NCI-H226 (cell line): Measurements from ENCODE around the gene CHAT.

ENCODE experiments used
- DNase-seq: peaks from one replicate; pipeline ENCODE4 v3.0.0-alpha.2; 2015

CHAT gene

DNA sequence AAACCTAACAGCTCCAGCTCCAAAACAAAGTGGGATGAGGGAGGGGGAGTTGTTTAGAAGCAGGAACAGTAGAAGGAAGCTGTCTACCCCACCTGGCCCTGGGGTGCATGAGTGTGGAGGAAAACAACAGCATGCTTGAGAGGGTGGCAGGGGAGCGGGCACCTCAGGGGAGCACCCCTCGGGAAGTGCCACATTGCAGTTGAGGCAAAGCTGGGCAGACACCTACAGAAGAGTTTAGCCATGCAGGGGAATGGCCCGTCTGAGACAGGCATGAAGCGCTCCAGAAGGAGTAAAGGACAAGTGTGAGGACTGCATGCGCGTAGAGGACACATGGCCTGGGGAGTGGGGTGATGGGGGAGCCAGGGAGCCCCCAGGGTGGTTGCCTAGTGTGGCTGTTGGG is 18.1 kb downstream of the CHAT start:
- no peak for DNase-seq

DNA sequence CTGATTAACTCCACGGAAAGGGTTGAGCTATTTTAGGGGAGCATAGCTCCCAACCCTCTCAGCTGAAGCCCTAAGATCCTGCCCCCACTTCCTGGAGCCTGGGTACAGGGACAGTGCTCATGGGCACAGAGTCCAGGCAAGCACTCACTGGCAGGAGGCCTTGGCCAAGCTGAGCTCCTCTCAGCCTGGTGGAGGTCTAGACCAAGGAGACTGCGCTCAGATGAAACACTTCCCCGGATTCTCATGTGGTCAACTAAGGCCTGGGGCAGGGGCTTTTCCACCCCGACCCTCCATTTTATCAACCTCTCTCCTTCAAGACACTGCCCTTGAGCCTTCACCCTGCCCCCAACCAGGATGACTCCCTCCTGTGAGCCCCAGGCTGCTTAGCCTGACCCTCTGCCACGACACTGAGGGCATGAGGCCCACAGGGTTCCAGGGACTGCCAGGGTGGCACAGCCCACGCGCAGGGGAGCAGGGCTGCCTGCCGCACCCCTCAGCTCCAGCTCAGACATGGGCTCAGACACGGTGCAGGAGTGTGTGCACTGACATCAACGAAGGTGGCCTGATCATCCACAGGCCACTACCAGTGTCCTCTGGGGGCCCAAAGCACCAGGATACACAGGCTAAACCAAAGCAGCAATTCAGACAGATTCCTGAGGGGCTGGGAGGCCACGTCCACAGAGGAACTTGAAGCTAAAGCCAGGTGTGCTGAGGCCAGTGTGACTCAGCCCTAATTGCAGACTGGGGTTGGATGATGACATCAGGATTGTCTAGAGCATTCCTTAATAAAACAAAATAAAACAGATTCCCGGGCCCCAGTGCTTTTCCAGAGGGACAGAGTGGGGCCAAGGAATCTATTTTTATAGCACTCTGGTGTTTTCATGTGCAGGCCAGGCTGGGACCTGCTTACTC is 18.8 kb downstream of the CHAT start:
- no peak for DNase-seq

DNA sequence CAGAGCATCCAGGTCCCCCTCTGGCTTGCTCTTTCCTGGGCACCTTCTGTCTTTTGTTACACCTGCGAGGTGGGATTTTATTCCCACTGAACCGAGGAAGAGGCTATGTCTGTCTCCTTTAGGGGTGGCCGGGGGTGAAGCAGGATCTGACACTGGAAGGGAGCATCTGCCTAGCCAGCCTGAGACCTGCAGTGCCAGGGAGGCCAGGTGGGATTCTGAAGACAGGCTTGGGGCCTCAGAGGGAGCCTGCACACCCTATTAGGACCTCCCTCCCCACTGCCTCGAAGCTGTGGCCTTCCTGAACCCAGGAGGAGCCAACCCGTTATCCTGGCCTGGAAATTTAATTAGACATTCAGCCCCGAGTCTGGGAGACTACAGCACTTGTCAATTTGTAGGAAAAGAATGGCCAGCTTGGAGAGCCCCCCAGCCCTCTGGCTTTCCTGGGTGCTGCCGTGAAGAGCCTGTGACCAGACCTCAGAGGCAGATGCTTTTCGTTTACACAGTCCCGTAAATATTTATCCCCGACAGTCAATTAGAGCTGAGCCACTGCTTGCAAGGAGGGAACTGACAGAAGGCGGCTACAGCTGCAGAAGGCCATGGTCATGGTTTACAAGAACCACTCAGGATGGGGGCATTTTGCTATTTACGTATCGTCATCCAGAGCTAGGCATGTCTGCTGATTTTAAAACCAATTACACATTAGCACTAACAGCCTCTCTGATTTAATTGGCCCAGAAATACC is 19.7 kb downstream of the CHAT start:
- DNase-seq = no peak

DNA sequence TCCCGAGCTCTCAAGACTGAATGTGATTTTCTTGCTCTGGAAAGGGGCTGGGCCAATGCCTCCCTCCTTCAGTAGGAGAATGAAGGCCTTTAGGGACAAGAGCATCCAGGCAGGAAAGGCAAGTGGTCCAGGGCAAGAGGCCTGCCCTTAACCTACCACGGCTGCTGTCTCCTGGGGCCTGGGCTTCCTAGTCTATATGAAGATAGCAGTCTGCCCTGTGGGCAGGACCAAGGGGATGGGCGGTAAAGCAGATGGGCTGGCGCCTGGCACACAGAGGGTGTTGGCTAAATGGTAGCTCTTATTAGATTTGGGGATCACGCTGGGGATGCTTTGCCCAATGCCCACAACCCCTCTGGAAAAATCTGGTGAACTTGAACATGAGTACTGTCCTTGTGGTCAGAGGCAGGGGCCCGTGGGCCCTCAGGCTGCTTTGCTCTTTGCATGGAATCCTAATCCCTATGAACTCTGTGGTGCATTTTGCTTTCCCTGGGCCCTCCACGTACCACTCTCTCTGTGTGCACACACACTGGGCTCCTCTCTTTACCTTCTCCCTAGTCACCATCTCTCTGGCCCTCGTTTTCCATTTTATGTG is 20.3 kb downstream of the CHAT start:
- no peak for DNase-seq

DNA sequence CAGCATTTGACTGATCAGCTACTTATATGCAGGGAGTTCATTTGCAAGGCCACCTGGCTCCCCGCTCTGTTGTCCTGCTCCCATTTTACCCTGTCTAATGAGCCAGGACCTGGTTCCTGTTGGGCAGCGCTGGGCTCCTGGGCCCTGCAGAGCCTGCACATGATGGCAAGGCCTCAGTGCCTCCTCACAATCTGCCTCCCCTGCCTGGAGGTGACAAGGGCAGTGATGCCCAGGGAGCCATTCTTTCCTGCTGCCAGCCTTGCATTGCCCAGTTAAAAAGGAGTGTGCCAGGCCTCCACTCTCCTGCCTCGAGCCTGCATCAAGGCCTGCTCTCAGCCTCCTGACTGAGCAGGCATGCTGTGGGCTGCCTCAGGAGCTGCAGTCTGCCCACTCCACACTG is 28.5 kb downstream of the CHAT start:
- DNase-seq = no peak

DNA sequence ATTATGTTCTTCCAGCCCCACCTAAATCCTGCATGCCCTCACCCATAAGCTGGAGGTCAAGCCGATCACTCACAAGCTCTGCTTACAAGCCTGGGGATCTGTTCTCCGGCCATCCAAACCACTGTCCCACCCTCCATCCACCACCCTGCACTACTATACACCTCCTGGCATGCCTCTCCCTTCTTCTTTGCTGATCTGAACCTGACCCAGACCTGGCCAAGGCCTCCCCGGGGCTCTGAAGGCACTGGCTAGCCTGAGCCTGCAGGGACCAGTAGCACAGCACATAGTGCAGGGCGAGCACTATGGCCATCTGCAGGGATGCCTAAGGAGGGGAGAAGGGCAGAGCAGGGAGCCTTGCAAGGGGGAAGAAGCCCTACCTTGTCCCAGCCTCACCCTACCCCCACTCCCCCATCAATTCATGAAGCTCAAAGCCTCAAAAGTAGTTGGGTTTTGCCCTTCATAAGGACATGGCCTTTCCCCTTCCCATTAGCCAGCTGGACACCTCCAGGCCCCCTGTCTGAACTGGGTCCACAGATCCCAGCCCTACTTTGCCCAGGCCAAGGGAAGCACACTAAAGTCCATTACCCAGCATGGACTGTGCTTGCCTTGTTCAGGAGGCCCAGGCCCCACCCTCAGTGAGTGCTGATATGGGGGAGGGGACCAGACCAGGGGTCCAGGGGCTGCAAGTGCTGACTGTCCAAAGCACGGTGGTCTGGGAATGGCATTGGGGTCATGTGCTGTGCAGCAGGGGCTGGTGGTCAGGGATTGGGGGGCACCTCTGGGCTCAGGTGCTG is 29.6 kb downstream of the CHAT start:
- no peak for DNase-seq

DNA sequence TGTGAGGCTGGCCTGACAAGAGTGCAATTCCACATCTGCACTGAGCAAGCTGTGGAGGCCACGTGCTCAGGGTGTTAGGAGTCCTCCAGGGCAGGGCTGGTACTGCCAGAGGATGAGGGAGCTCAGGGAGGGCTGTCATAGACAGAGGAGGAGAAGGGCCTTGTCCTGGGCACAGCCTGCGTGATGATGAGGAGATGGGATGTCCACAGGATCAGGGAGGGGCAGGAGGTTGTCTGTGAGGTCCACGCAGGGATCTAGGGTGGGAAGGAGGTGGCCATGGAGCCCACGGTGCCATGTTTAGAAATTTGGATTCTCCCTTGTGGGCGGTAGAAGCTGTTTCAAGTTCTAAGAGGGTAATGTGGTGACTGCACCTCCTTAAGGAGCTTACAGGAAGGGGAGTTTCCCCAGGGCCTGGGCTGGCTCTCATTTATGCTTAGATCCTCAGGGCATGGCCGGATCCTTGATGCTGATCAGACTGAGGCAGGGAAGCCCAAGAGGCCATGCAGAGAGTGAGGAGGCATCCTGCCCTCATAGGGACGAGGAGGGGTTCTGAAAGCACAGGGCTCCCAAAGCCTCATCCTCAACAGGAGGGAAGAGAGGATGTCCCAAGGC is 30.3 kb downstream of the CHAT start:
- DNase-seq = no peak

DNA sequence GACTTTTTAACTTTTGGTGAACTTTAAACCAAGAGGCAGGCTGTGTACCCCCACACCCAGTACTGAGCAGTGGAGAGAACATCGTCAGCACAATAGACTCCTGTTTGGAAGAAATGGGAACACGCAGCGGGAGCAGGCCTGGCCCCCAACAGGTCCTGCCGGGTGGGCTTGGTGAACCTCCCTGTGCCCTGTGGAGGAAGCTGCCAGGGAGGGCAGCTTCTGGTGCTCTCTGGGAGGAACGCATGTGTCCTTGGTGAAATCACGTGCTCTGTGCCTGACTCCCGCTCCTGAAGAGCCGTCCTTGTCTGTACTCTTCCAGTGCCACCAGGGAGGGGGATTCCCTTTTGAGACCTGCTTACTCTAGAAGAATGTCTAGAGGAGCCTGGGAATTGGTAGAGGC is 31.6 kb downstream of the CHAT start:
- DNase-seq = no peak

DNA sequence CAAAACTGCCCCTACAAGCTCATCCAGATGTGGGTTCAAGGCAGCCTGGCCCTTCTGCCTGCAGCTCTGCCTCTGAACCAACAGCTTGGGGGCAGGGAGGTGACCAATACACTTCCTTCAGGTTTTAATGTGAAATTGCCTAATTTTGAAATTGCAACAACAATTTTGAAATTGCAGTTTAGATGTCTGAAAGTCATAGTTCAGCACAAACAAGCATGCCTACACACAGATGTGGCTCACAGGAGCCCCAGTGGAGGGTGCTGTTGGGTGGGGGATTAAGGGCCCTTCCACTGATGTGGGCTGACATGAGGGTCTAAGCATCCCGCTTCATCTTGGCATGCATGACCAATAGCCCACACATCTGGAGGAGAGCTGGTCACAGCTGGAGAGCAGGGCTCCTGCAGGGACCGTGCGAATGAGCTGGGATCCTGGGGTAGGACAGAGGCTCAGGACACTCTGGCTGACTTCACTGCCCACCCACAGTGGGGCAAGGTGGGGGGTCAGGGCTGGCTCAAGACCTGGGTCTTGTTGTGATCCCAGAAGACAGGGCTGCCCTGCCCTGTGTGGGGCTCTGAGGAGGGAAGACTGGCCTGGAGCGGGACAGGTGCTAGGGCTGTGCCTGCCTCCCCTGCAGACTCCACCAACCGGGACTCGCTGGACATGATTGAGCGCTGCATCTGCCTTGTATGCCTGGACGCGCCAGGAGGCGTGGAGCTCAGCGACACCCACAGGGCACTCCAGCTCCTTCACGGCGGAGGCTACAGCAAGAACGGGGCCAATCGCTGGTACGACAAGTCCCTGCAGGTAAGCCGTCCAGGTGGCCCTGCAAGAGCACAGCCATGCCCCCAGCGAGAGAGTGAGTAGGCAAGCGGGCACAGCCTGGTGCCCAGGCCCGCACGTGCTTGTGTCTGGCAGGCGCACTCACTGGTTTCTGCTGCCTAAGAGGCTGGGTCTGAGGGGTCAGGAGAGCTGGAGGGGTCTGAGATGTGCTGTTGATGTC is 32.3 kb downstream of the CHAT start:
- no peak for DNase-seq

DNA sequence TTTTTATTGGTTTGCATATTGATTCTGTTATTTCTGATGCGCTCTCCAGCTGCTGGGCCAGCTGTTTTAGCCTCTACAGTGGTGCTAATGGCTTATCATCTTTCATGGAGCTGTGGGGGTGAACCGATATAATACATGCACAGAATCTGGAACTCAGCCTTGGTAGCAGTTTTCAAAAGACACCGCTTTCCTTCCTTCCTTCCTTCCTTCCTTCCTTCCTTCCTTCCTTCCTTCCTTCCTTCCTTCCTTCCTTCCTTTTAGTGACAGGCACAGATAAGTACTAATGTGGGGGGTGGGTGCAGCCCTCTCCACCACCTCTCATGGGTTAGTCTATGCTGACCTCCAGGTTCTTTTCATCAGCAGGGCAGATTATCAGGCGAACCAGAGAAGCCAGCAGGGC is 33.7 kb downstream of the CHAT start:
- DNase-seq = no peak

DNA sequence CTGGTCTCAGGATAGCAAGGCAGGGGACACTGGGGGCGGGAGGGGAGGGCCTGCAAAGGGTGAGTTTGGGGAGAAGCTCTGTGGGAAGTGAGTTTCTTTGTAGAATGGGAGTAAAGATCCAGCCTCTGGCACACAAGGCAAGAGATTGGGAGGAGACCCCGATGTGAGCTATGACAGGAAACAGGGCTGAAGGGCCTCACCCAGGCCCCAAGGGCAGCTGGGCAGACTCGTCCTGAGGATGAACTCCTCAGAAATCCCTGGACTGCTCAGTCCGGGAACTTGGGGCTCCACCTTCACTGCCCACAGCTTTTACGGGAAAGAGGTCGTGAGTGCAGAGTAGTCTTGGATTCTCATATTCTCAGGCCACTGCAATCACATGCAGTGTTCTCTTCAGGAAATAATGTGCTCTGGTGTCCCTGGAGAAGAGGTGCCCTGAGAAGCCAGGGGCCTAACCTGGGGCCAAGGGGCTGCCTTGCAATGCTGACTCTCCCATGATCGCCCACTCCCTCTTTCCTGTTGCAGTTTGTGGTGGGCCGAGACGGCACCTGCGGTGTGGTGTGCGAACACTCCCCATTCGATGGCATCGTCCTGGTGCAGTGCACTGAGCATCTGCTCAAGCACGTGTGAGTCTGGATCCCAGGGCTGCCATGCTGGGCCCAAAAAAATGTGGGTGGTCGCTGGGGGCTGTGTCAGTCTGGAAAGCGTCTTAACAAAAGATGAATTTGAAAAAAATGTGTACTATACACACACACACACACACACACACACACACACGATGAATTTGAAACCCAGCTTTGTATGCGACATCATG is 34.4 kb downstream of the CHAT start:
- DNase-seq = no peak

DNA sequence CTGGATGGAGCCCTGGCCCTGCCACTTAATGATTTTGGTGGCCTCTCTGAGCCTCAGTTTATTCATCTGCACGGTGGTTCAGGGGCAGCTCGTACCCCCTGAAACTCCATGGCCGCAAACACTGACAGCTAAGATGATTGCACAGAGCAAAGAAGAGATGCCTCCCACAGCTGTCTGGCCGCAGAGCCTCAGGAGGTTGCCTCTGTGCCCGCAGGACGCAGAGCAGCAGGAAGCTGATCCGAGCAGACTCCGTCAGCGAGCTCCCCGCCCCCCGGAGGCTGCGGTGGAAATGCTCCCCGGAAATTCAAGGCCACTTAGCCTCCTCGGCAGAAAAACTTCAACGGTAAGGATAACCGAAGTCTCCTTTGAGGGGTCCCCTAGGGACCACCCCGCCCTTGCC is 35.5 kb downstream of the CHAT start:
- DNase-seq = no peak

DNA sequence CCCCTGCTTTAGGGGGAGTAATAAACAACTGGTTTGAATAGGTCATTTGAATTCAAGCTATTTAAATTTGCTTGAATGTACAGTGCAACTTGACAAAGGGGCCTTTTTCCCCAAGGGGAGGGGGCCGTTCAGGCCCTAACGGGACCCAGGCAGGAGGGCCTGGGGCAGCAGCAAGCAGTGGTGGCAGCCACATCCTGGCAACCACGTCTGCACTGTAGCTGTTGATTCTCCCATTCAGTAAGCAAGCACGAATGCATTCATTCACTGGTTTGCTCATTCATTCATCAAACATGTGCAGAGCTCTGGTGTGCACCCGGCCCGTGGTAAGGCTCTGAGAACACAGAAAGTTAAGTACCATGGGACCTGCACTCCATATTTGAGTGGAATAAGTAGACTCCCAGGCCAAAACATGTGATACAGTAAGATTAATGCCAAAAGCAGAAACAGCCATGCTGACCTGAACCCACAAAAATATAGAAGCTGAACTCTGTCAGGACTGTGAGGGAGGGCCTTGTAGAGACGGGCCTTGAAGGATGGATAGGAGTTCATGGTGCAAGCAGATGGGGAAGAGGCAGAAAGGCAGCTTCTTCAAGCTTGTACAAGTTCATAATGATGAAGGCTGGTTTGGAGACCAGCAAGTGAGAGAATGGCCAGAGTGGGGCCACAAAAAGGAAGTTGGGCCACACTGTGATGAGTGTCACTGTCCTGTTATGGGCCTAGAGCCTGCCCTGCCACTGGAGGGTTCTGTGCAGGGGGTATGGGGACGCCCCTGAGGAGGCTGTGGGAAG is 36.3 kb downstream of the CHAT start:
- DNase-seq = no peak

DNA sequence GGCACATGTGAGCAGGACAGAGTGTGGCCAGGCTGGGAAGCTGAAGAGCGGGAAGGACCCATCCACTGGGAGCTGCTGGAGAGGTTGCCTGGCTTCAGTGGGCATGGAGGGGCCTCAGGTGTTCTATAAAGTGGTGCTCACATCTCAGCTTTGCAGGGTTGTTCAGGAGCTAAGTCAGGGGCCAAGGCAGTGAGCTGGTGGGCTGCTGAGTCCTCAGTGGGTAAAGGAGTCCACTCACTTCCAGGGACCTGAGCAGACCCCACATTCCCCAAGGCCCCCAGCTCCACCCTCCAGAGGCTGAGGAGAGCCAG is 36.8 kb downstream of the CHAT start:
- no peak for DNase-seq

DNA sequence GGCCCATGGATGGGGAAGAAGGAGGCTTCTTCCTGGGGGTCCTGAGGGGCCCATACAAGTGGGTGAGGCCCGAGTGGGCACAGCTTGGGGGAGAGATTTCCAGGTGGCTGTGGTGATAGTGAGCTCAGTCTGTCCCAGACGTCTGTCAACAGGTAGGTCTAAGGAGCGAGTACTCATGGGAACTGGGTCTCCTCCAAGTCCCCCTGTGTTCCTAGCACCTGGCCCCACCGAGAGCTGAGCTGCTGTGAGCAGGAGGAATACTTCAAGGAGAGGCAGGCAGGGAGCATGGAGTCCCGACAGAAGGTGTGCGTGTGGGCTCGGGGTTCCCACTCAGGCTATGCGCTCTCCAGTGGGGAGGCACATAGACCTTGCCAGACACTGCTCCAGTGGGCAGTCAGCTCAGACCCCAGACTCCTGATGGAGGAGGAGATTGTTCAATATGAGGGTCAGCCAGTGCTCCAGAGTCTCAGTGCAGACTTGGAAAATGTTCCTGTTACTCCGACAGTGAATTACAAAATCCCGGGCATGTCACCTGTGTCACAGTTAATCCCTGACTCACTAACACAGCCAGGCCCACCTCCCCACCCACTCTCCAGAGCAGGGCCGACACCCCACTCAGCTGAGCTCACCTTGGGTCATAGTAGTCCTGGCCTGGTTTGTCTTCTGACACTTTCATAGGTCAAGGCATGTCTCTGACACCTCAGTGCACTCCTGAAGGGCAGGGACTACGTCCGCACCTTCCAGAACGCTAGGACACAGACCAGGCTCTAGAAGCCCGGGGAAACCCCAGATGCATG is 37.4 kb downstream of the CHAT start:
- DNase-seq = no peak

DNA sequence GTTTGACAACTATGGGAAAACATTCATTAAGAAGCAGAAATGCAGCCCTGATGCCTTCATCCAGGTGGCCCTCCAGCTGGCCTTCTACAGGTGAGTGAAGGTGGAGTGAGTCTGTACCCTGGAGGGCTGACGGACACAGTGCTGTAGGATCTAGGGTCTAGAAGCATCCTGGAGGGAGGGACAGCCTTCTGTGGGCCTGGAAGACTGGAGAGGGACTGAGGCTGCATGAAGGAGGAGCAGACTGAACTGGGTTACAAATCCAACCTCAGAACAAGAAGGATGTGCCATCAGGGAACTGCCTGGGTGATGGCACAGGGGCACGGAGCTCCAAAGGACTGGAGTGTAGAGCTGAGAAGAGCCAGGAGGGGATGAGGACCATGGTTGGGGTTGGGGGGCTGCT is 38.1 kb downstream of the CHAT start:
- DNase-seq = no peak

DNA sequence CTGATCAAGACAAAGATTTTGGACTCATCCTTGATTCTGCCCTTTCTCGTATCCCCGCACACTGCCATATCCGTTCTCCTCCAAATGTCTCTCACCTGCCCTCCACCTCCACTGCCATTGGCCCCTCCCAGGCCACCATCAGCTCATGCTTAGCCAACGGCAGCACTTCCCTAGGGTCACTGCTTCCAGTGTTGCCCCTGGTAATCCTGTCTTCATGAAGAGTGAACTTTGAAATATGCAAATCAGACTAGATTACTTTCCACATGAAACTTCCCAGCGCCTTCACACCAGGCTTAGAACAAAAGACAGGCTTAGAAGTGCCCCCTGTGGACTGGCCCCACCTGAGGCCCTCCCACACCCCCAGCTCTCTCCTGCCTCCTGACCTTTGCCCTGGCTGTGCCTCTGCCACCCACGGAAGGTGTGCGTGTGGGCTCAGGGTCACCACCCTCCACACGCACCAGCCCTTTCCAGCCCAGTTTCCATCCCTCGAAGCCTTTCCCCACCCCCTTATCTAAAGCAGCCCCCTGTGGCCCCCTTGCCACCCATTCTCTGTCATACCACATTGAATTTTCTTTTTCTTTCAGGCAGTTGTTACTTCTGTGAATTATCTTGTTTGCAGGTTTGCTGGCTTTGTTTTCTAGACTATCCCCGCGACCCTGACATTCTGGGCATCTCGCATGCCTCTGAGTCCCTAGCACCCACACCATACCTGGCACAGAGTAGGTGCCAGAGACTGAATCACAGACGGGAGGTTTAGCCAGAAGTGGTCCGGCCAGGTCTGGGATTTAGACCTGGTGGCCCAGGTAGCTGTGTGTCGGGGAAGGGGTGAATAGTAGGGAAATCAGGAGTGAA is 38.8 kb downstream of the CHAT start:
- no peak for DNase-seq
